AG09319 (cell line): ENCODE measurements around the gene GMPS.
"Not testable (repeated sequence)": the region's sequence is repeated elsewhere in the genome, so short reads cannot be mapped to it uniquely, and the experiment has no call there.

ENCODE experiments used
- DNase-seq: peaks from one replicate; pipeline ENCODE4 v3.0.0-alpha.2; 2010; ENCODE audit warnings: low read depth; ENCODE audit errors: extremely low read depth
- CTCF ChIP-seq: IDR thresholded peaks from 2 replicates; pipeline ENCODE4 v1.5.1; 2011; ENCODE audit warnings: low read depth, mild to moderate bottlenecking, inconsistent platforms, low read length, moderate library complexity

The GMPS gene

GRCh38 chr3:155884292-155884691, 13.8 kb downstream of the GMPS start:
- TF ChIP-seq CTCF, result no peak
- no peak for DNase-seq

- TF ChIP-seq CTCF, result no peak
- DNase-seq, result no peak
These were observed 14.8 kb downstream of the GMPS start for GRCh38 chr3:155885292-155885691.

- not testable (repeated sequence) for DNase-seq
These were observed 15.9 kb downstream of the GMPS start for GRCh38 chr3:155886348-155886747.

- no peak for DNase-seq
- no peak for TF ChIP-seq CTCF
These were observed 16.5 kb downstream of the GMPS start for GRCh38 chr3:155886915-155887314.

GRCh38 chr3:155889212-155889611, 18.8 kb downstream of the GMPS start:
- no peak for TF ChIP-seq CTCF
- no peak for DNase-seq

- DNase-seq, result no peak
- no peak for TF ChIP-seq CTCF
These were observed 19.5 kb downstream of the GMPS start for GRCh38 chr3:155889952-155890351.

GRCh38 chr3:155890671-155891190, 20.3 kb downstream of the GMPS start:
- DNase-seq, result peak; percentile 47
- TF ChIP-seq CTCF, result no peak

GRCh38 chr3:155891321-155891720, 20.9 kb downstream of the GMPS start:
- TF ChIP-seq CTCF, result no peak
- no peak for DNase-seq
